Sigmoid colon (tissue), 4 donors: ENCODE measurements around the gene GDF7.

Experiments used
- EP300 ChIP-seq, 4 donors: sonication (generic); formaldehyde crosslinking; IDR thresholded peaks; one replicate each; pipeline ENCODE4 v1.6.1; 2017; ENCODE audit warnings: antibody characterized with exemption in 4 of 4
- POLR2A ChIP-seq, 2 donors: fragments of 450-650 bp; IDR thresholded peaks; one replicate each; pipeline ENCODE4 v1.6.1; 2016; ENCODE audit warnings: antibody characterized with exemption in 2 of 2, mild to moderate bottlenecking in 2 of 2, moderate library complexity in 2 of 2
- POLR2AphosphoS5 ChIP-seq, 4 donors: sonication (generic); formaldehyde crosslinking; IDR thresholded peaks; one replicate each; pipeline ENCODE4 v1.6.1; 2017; ENCODE audit warnings: antibody characterized with exemption in 4 of 4
- TF ChIP-seq, protein P1 (sequence below), 4 experiments: fragments of 450-650 bp in 3 of 4; fragments of 200-600 bp in 1 of 4; IDR thresholded peaks; one replicate each; pipeline ENCODE4 v1.5.1; 2016 to 2019; ENCODE audit warnings: antibody characterized with exemption in 4 of 4, mild to moderate bottlenecking in 3 of 4, moderate library complexity in 2 of 4

DNA sequence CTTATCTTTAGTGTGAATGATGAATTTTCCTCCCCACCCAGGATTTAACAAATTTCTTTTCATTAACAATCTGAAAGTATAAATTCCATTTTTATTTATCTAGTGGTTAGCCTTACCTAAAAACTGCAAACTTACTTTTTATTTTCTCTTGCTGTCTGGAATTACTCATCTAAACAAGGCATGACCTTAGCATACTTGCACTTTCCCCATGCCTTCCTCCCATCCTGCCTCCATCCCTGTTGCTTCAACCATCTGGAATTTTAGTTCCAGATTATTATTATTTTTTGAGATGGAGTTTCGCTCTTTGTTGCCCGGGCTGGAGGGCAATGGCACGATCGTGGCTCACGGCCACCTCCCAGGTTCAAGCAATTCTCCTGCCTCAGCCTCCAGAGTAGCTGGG is 35.6 kb downstream of the GDF7 start:
- TF ChIP-seq, protein P1, sequence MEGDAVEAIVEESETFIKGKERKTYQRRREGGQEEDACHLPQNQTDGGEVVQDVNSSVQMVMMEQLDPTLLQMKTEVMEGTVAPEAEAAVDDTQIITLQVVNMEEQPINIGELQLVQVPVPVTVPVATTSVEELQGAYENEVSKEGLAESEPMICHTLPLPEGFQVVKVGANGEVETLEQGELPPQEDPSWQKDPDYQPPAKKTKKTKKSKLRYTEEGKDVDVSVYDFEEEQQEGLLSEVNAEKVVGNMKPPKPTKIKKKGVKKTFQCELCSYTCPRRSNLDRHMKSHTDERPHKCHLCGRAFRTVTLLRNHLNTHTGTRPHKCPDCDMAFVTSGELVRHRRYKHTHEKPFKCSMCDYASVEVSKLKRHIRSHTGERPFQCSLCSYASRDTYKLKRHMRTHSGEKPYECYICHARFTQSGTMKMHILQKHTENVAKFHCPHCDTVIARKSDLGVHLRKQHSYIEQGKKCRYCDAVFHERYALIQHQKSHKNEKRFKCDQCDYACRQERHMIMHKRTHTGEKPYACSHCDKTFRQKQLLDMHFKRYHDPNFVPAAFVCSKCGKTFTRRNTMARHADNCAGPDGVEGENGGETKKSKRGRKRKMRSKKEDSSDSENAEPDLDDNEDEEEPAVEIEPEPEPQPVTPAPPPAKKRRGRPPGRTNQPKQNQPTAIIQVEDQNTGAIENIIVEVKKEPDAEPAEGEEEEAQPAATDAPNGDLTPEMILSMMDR (IDR thresholded peaks at IDR 0.05): no peak
- TF ChIP-seq POLR2AphosphoS5 (IDR thresholded peaks at IDR 0.05): no peak
- no peak for TF ChIP-seq POLR2A (IDR thresholded peaks at IDR 0.05)
- TF ChIP-seq EP300 (IDR thresholded peaks at IDR 0.05): no peak
